DOHH2 (cell line): ENCODE results near the gene HES7.

Experiments used
- H3F3A ChIP-seq: fragments of 200-600 bp; sonication (generic), shearing (Covaris generic); 2 replicates; pipeline ENCODE4 v1.6.0; 2016; ENCODE audit warnings: antibody characterized with exemption, mild to moderate bottlenecking; ENCODE audit not compliant: control insufficient read depth, insufficient read depth
- H3K27ac ChIP-seq: fragments of 200-600 bp; sonication (generic); 2 replicates; pipeline ENCODE4 v1.5.1; 2014; ENCODE audit warnings: low read depth, mild to moderate bottlenecking, low read length, moderate library complexity
- H3K27me3 ChIP-seq: fragments of 200-600 bp; sonication (generic); 2 replicates; pipeline ENCODE4 v1.6.1; 2014; ENCODE audit warnings: mild to moderate bottlenecking, low read length, mixed read lengths; ENCODE audit not compliant: control insufficient read depth
- H3K36me3 ChIP-seq: fragments of 200-600 bp; sonication (generic); 2 replicates; pipeline ENCODE4 v1.6.1; 2014; ENCODE audit warnings: mild to moderate bottlenecking, low read length, moderate library complexity, mixed read lengths; ENCODE audit not compliant: control insufficient read depth
- H3K4me1 ChIP-seq: fragments of 200-600 bp; sonication (generic); 2 replicates; pipeline ENCODE4 v1.6.1; 2014; ENCODE audit warnings: mild to moderate bottlenecking, low read length, mixed read lengths; ENCODE audit not compliant: control insufficient read depth
- H3K4me2 ChIP-seq: fragments of 200-600 bp; sonication (generic); 2 replicates; pipeline ENCODE4 v1.6.0; 2014; ENCODE audit warnings: mild to moderate bottlenecking, low read length, moderate library complexity
- H3K4me3 ChIP-seq: fragments of 200-600 bp; sonication (generic); 2 replicates; pipeline ENCODE4 v1.5.1; 2014; ENCODE audit warnings: mild to moderate bottlenecking, low read length, mixed read lengths
- H3K79me2 ChIP-seq: fragments of 200-600 bp; sonication (generic); 2 replicates; pipeline ENCODE4 v1.6.1; 2014; ENCODE audit warnings: mild to moderate bottlenecking, low read length, mixed read lengths; ENCODE audit not compliant: control insufficient read depth
- H3K9me2 ChIP-seq: fragments of 200-600 bp; sonication (generic); replicated peaks from 2 replicates; pipeline ENCODE4 v1.6.1; 2014; ENCODE audit warnings: mild to moderate bottlenecking, low read length, mixed read lengths; ENCODE audit not compliant: control insufficient read depth
- H3K9me3 ChIP-seq: fragments of 200-600 bp; sonication (generic); 2 replicates; pipeline ENCODE4 v1.6.1; 2014; ENCODE audit warnings: antibody characterized with exemption, low read length, mixed read lengths; ENCODE audit not compliant: control insufficient read depth, insufficient read depth
- H4K20me1 ChIP-seq: fragments of 200-600 bp; sonication (generic); 2 replicates; pipeline ENCODE4 v1.6.0; 2014; ENCODE audit warnings: low read depth, mild to moderate bottlenecking, antibody characterized with exemption, low read length, moderate library complexity; ENCODE audit not compliant: control insufficient read depth, insufficient read depth
- EZH2phosphoT487 ChIP-seq: fragments of 200-600 bp; sonication (generic); IDR thresholded peaks from 2 replicates; pipeline ENCODE4 v1.6.1; 2017; ENCODE audit warnings: borderline replicate concordance, mild to moderate bottlenecking, antibody characterized with exemption, low read length, moderate library complexity, mixed read lengths
- TF ChIP-seq, protein P1 (sequence below): fragments of 200-600 bp; sonication (generic); IDR thresholded peaks from one replicate; pipeline ENCODE4 v1.5.1; 2014; ENCODE audit warnings: antibody characterized with exemption, mild to moderate bottlenecking, low read depth, low read length; ENCODE audit not compliant: poor library complexity, severe bottlenecking

The HES7 gene

DNA sequence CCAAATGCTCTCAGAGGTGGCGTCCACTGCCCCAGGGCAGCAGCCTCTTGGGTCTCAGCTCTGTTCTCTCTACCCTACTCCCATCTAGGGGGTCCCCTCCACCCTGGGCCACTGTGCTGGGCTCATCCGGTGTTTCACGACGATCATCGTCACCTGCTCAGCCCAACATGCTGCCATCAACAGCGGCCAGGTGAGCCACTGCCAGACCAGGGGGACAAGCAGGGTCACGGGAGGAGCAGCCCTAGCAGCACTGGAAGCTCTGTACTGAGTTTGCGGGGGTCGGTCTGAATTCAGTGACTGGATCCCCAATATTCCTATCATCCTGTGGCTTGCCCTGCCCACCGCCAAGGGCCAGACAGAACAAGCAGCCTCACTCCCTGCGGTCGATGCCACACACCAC, 52.4 kb downstream of the HES7 start:
- H3K4me2 ChIP-seq, result no peak overlapping the region

More for the DNA sequence above, 52.4 kb downstream of the HES7 start:
- H3K27ac ChIP-seq, result no peak overlapping the region
- H3K4me1 ChIP-seq, result peaks cover 6% of the 10 kb centered on the region
- H3K4me3 ChIP-seq, result no peak overlapping the region
- H3K9me3 ChIP-seq, result no peaks in the 10 kb centered on the region
- H3F3A ChIP-seq, result no peaks in the 10 kb centered on the region
- no peaks in the 10 kb centered on the region for H3K9me2 ChIP-seq
- peaks cover 45% of the 10 kb centered on the region for H3K27me3 ChIP-seq
- no peaks in the 10 kb centered on the region for H3K36me3 ChIP-seq
- TF ChIP-seq, protein P1, sequence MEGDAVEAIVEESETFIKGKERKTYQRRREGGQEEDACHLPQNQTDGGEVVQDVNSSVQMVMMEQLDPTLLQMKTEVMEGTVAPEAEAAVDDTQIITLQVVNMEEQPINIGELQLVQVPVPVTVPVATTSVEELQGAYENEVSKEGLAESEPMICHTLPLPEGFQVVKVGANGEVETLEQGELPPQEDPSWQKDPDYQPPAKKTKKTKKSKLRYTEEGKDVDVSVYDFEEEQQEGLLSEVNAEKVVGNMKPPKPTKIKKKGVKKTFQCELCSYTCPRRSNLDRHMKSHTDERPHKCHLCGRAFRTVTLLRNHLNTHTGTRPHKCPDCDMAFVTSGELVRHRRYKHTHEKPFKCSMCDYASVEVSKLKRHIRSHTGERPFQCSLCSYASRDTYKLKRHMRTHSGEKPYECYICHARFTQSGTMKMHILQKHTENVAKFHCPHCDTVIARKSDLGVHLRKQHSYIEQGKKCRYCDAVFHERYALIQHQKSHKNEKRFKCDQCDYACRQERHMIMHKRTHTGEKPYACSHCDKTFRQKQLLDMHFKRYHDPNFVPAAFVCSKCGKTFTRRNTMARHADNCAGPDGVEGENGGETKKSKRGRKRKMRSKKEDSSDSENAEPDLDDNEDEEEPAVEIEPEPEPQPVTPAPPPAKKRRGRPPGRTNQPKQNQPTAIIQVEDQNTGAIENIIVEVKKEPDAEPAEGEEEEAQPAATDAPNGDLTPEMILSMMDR, result no peak
- TF ChIP-seq EZH2phosphoT487, result no peak
- no peaks in the 10 kb centered on the region for H4K20me1 ChIP-seq
- H3K79me2 ChIP-seq, result no peaks in the 10 kb centered on the region
